Eye (tissue), 1 donor: Measurements from ENCODE around the gene EDN1.
"Not testable (repeated sequence)": the region's sequence is repeated elsewhere in the genome, so short reads cannot be mapped to it uniquely, and the experiment has no call there.

Source experiments
- DNase-seq: peaks from one replicate; pipeline ENCODE4 v3.0.0-alpha.2; 2015

EDN1 gene

DNA sequence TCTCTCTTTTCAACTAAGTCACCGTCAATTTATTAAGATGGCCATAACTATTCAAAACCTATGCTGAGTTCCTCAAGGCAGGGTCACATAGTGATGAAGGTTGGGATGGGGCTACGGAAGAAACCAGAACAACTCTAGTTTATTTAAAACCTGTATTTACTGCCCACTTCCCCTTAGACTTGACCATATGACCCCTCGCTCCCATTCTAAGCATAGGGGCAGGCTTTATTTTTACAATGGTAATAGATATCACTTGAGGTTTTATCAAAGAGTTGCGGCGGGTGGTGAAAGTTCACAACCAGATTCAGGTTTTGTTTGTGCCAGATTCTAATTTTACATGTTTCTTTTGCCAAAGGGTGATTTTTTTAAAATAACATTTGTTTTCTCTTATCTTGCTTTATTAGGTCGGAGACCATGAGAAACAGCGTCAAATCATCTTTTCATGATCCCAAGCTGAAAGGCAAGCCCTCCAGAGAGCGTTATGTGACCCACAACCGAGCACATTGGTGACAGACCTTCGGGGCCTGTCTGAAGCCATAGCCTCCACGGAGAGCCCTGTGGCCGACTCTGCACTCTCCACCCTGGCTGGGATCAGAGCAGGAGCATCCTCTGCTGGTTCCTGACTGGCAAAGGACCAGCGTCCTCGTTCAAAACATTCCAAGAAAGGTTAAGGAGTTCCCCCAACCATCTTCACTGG is 5.5 kb downstream of the EDN1 start:
- no peak for DNase-seq

DNA sequence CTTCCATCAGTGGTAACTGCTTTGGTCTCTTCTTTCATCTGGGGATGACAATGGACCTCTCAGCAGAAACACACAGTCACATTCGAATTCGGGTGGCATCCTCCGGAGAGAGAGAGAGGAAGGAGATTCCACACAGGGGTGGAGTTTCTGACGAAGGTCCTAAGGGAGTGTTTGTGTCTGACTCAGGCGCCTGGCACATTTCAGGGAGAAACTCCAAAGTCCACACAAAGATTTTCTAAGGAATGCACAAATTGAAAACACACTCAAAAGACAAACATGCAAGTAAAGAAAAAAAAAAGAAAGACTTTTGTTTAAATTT is 6.1 kb downstream of the EDN1 start:
- DNase-seq = no peak

DNA sequence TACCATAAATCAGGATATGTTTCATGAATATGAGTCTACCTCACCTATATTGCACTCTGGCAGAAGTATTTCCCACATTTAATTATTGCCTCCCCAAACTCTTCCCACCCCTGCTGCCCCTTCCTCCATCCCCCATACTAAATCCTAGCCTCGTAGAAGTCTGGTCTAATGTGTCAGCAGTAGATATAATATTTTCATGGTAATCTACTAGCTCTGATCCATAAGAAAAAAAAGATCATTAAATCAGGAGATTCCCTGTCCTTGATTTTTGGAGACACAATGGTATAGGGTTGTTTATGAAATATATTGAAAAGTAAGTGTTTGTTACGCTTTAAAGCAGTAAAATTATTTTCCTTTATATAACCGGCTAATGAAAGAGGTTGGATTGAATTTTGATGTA is 6.4 kb downstream of the EDN1 start:
- no peak for DNase-seq

DNA sequence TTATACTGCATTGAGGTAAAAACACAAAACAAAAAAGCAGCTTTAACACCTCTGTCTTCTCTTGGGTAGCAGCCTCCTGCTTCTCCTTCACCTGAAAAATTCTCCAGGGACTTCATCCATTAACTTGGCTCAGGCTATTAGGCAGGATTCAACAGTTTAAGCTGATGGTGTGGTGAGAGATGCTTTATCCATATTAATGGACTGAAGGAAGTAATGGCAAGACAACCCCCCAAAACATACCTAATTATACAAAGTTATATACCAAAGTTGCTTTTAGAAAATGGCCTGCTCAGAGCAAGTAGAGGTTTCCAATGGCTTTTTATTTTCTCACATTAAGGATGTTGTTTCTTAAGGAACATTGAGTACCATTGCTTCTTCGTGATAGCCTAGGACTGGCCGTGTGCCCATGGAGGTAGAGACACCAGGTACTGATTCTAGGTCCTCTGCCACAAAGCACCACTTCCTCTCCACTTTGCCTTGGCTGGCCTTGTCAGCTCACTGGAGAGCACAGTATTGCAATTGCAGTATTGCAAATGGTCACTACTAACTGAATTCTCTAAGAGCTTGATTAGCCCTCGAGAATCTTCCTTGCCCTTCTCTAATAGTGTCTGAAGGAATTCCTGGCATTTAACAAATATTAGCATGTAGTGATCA is 7.3 kb downstream of the EDN1 start:
- no peak for DNase-seq

DNA sequence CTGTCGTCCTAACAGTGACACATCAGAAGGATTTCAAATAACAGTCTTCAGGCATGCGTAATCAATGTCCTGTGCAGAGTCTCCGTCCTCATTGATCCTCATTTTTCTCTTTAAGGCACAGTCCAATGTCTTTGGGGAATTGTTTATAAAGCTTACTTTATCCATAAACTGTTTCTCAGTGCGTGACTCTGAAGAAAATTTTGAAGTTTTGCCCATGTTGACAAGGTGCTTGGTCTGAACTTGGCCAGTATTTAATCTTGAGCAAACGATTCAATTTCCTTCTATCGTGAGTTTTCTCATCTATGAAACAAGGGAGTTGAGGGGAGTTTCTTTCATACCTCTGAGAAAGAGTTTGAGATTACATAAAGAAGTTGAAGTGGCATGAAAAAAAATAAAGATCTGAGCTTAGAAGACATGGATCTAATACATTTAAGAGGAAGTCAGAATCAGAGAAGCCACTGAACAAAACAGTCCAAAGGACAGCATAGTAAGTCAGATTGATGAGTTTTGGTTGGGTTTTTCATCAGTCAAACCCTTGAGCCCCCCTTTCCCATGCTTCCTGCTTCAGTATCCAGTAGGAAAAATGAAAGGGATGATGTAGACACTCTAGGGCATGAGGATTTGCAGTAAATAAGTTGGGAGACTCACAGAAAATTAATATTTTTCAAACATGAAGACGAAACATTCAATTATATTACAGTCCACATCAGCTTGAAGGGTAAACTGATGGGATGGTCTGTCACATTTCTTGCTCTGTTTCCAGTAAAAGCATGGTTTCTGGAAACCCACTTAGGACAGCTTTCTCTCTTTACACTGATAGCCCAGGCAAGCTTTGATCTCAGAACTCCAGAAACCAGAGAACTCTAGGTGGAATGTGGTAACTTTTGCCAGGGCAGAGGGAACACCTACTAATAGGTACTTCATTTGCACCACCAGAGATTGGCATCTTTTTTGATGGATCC is 8.1 kb downstream of the EDN1 start:
- DNase-seq = no peak

DNA sequence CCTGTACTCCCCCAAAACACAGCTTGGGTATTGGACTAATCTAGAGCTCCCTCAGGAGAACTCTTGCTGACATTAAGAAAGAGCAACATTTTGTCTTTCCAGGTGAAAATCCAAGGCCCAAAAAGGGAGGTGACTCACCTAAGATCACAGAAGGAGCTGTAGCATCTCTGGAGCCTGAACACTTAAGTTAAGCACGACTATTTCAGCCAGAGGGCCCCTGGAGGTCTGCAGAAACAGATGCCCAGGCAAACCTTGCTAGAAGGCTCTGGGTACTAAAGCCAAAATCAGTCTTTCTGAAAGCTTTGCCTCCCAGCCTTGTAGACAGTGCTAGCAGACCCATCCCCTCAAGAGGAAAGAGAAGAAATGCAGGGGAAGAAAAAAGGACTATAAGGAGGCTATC is 8.8 kb downstream of the EDN1 start:
- no peak for DNase-seq

DNA sequence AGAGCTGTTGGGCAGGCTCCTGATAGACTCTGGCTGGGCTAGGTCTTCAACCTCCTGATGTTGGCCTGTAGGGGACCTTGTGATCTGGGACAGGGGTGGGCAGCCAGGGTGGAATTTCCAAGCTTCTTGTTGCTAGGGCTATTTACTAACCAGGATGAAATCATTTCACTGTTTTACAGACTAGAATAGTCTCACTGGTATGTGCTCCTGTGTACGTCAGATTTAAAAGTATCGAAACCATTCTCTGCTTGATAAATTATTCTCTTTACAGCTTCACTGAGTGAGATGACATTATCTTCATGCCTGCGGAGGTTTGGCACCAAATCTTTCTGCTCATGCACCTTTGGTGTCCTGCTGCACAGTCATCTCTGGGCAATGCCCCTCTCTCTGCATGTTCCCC is 10.9 kb downstream of the EDN1 start:
- DNase-seq = no peak

DNA sequence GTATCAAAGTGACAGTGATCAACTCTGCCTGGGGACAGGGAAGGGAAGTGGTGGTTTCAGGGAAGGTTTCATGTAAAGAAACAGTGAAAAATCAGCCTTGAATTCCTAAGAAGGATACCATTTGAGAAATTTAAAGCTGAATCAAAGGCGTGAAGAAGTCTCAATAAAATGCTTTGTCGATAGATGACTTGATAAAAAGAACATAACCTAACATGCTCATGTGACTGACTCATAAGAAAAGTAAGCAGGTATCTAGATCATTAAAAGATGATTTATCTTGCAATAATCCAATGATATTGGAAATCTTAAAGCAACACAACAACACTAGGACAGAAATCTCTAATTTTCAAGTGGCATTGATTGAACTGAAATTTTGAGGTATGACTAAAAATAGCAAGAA is 14.3 kb downstream of the EDN1 start:
- DNase-seq = no peak

DNA sequence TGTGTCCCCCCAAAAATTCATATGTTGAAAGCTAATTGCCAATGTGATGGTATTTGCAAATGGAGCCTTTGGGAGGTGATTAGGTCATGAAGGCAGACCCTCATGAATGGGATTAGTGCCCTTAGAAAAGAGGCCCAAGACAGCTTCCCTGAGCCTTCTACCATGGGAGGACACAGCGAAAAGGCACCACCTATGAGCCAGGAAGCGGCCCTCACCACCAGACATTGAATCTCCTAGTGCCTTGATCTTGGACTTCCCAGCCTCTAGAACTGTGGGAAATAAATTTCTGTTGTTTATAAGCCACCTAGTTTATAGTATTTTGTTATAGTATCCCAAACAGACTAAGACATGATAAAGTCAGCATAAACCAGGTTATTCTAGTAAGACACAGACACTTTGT is 18.9 kb downstream of the EDN1 start:
- no peak for DNase-seq

DNA sequence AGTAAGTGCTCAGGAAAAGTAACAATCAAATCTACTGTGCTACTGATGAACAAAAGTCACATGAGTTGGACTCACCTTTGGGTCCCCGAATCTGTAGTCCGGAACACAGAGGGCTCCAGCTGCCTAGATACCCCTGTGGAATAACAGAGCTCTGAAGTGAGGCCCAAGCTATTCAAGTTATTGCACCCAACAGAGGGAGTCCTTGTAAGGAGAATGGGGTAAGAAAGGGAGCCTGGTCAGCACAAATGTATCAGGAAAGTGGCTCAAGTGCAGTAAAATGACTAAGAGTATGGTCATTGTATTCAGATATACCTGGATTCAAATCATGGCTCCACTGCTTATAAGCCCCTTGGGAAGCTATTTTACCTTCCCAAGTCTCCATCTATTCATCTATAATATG is 20.9 kb downstream of the EDN1 start:
- DNase-seq = no peak

DNA sequence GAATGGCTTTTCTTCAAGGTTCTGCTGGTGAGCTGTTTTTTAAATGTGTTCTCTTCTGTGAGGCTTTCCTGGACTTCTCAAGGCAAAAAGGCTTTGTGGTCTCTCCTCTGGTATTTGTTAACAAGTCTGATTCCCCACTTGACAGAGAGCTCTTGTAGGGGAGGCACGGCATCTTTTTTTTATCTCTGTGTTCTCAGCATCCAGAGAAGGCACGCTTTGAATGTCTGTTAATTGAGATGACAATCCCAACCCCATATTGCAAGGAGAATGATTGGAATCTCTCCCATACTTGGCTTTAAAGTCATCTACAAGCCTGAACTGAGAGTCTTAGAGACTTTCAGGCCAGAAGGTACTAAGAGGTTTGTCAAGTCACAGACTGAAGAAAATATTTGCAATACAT is 22.6 kb downstream of the EDN1 start:
- DNase-seq = no peak

DNA sequence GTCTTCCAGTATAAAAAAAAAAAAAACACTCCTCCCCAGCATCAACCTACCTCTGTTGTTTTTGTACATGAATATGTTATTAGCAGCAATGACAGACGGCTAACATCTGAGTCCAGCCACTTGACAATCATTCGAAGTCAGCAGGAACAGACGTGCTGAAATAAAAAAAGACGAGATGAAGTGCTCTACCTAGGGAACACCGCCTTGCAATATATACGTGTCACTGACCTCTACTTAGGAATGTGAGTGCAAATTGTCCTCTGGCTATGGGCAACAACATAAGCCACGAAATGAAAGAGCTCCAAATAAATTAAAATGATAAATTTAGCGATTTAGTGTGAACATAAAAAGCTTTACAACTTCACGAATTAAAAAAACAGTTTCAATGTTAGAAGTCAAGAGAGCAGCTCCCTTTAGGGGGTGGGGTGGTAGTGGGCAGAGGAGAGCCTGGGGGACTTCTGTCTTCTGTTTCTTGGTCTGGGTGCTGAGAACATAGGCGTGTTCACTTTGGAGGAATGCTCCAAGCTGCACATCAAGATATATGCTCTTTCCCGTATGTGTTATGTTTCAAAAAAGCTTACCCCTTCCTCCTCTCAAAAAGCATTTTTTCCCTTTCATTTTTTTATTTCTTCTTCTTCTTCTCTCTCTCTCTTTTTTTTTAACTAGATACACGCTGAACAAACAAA is 23.3 kb downstream of the EDN1 start:
- DNase-seq = peak; percentile 60

DNA sequence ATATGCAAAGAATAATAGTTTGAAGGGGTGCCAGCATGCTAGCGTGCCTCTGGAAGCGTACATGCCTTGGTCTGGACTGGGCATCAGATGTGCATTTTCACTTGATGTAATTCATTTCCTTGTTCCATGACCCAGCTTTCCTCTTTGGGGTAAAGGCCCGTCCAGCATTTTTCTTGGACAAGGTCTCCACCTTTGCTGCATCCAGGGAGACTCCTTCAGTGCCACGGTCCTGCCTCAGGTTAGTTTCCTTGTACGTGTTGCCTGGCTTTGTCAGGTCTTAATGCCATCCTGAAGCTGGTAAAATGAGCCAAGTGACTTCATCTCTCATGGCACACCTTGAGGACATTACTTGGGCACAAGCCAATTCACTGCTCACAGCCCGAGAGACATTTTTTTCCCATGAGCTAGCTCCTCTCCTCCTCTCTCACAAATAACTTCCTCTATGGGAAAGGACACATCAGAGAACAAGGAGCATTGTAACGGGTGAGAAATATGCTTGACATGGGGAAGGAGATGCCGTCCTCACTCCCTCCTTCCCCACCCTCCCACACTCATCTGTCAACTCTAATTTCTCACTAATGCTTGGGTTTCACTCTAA is 23.9 kb downstream of the EDN1 start:
- DNase-seq = peak; percentile 71

DNA sequence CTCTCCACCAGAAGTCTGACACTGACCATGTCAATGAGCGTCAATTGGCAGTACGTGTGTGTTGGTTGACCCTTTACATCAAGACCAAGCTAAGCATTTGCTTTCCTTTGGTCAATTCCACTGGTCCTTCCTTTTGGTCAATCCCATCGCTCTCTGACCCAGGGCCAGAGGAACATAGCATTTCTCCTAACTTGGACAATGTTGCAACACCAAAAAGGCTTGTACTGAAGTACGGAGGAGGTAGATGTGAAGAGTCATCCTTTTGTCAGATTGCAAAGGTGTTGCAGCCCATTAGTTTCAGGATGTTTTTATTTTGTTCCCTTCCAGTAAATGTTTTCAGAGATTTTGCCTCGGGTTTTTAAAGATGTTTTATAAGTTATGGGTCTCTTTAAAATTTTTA is 24.6 kb downstream of the EDN1 start:
- no peak for DNase-seq

DNA sequence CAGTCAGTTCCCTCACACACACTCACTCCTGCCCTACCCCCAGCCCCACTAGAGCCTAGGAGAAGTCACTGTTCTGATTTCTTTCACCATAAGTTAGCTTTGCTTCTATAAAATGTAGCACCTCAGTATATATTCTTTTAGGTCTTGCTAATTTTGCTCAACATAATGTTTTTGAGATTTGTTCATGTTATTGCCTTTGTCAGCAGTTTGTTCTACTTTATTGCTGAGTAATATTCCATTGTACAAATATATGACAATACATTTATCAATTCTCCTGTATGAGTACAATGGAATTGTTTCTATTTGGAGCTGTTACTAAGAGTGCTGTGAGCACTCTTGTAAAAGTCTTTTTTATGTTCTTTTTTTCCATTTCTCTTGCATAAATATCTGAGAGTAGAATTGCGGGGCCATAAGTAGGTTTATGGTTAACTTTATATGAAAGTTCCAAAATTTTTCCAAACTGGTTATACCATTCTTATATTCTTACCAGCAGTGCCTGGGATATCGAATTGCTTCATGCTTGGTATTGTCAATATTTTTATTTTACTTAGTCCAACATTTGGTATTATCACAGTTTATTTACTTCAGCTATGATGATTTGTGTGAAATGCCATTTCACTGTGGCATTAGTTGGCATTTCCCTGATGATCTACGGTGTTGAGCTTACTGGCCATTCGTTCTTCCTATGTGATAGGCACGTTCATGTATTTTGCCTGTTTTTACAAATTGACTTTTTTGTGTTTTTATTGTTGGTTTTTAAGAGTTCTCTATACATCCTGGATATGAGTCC is 25.3 kb downstream of the EDN1 start:
- DNase-seq = no peak

DNA sequence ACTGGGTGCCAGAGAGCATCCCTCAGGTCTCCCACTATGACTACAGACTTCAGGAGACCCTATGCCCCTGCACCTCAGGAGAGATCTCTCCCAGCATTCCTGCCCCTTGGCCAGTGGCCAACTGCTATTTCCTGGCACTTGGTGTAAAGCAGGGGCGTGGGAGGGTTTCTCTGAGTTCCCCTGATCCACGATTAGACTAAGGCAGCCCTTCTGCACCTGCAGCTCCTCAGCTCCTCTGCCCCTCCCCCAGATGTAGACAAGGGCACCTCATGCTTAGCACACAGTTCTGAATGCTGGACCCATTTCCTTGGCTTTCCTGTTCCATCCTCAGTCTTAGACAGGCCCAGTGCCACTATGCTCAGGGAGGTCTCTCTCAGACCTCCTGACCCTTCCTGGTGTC is 28.6 kb downstream of the EDN1 start:
- no peak for DNase-seq

DNA sequence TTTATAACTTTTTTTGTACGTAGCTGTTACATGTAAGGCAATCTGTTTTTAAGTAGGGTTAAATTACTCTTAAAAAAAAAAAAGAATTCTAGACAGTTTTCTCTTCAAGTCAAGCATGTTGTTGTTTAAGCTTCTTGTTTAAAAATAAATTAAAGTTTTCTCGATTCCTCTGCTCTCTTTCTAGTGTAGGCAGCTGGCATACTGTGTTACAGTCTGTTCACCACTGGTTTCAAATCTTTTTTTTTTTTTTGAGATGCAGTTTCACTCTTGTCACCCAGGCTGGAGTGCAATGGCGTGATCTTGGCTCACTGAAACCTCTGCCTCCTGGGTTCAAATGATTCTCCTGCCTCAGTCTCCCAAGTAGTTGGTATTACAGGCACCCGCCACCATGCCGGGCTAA is 29.9 kb downstream of the EDN1 start:
- not testable (repeated sequence) for DNase-seq

DNA sequence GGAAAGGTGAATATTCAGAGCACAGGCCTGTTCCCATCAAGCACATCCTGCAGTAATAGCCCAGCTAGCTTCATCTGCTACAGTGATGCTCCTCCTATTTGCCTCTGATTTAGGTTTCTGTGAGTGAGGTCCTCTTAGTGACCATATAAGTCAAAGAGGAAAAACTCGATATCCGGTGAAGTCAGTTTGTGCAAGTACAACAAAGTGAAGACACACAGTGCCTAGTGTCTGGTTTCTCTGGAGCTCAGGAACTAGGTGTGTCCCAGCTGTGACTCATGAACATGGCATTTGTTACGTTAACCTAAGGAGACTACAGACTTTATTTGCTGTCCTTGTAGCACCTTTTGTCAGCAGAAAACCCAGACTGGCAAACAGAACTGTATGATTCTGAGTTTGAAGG is 33.9 kb downstream of the EDN1 start:
- DNase-seq = no peak

DNA sequence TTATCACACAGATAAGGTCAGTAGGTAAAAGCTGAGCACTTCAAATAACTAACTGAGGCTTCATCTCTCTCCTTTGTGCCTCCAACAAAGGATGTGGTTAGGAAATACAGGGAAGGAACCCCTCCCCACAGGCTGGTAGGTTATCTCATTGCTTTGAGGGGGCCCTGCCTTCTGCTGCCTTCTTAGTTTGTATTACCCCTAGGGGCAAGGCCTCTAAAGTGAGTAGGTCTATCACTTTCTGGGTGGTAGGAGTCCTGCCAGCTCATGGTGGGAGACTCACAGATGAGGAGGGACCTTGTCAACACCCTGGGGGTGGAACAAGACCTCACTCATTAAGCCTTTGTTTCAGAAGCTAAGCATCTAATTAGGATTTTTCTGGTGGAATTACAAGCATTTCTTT is 34.6 kb downstream of the EDN1 start:
- DNase-seq = no peak

DNA sequence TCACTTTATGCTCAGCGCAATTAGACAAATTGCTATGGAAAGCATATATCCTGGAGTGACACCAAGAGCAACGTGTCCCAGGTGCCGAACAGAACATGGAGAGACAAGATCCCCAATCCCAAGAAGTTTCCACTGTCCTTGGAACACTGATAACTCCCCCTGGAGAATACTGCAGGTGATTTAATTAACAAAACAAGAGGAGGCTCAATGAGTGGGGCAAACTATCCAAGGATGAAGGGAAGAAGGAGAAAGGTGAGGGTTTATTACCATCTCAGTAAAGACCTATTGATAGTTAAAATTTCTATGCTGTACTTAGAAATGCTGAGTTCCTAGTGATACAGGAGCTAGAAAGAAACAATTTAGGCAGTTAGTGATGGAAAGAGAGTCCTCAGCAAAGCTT is 35.7 kb downstream of the EDN1 start:
- DNase-seq = no peak

DNA sequence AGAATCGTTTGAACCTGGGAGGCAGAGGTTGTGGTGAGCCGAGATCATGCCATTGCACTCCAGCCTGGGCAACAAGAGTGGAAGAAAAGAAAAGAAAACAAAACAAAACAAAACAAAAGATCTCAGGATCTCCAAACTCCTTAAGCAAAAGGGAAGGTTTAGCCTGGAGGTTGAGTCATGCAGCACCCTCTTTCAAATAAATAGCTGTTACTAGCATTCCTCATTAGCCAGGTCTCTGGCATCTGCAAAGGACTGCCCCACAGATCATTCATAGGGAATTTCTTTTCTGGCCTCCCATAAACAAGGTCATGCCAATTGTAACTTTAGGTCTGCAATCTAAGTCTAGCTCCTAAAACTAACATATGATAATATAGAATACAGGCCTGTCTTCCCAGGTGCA is 37.2 kb downstream of the EDN1 start:
- no peak for DNase-seq

DNA sequence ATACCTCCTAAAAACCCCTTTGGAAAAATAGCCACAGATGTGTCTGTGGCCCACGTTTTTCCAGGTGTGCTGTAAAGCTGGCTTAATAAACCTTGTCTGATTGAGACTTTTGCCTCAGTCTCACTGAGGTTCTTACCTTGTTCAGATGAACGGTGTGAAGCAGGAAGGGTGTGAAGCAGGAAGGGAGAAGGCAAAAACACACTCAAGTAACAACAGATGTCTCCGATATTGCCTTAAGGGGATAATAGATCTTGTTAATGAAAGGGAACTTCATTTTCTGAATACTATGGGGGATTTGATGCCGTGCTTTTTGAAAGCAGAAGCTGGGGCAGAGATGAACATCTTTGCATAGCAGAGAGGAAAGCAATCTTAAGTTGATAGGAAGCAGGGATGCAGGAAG is 37.8 kb downstream of the EDN1 start:
- DNase-seq = no peak
